HepG2 (cell line): ENCODE results near the gene PBX4. TPM values are rescaled to one million over a fixed set of nuclear protein-coding genes. Genes with fewer than 3 reads are reported as not detected.

Experiments used
- RNF2 ChIP-seq: fragments of 450-650 bp; conservative IDR thresholded peaks from 2 replicates; pipeline ENCODE4 v1.6.1; 2016; ENCODE audit warnings: low read depth
- SETDB1 ChIP-seq: sonication (generic); formaldehyde crosslinking; IDR thresholded peaks from 2 replicates; pipeline ENCODE4 v1.5.1; 2020; ENCODE audit warnings: missing genetic modification reagents, mild to moderate bottlenecking, borderline replicate concordance
- YY1 ChIP-seq: IDR thresholded peaks from 2 replicates; pipeline ENCODE4 v1.6.1; 2011; ENCODE audit warnings: low read length, low read depth, moderate library complexity, mild to moderate bottlenecking; ENCODE audit not compliant: insufficient read depth, insufficient replicate concordance
- ZMYM2 ChIP-seq: sonication (generic); formaldehyde crosslinking; IDR thresholded peaks from 2 replicates; pipeline ENCODE4 v1.8.0; 2022; ENCODE audit warnings: mild to moderate bottlenecking, missing genetic modification reagents
- ZNF234 ChIP-seq: sonication (generic); formaldehyde crosslinking; conservative IDR thresholded peaks from 2 replicates; pipeline ENCODE4 v1.5.1; 2020; ENCODE audit warnings: mild to moderate bottlenecking, missing genetic modification reagents
- polyA plus RNA-seq, 8 experiments: library from polyadenylated mRNA; depleted of rRNA in 3 of 8; stranded (reverse) in 7 of 8; unstranded in 1 of 8; fragments of >200 nt; fragmentation: Illumina TruSeq in 4 of 8; extraction: Trizol in 4 of 8; gene quantifications; 2 replicates each; pipeline versions ENCODE4 v1.2.1 to v1.2.3, GENCODE V29; 2011 to 2016; ENCODE audit warnings: low read depth in 4 of 8, missing spikeins in 1 of 8, mixed read lengths in 1 of 8; ENCODE audit not compliant: insufficient read depth in 1 of 8
- total RNA-seq, 5 experiments: library from RNA; depleted of rRNA; stranded (reverse); fragments of >200 nt; fragmentation: Illumina TruSeq; extraction: Trizol; gene quantifications; 2 replicates each; pipeline ENCODE4 v1.2.3, GENCODE V29; 2016; ENCODE audit warnings: low read depth in 1 of 5
- TF ChIP-seq, protein P1 (sequence below): sonication (generic); formaldehyde crosslinking; IDR thresholded peaks from 2 replicates; pipeline ENCODE4 v1.4.0; 2020; ENCODE audit warnings: mild to moderate bottlenecking, missing genetic modification reagents
- TF ChIP-seq, protein P2 (sequence below): sonication (generic); formaldehyde crosslinking; IDR thresholded peaks from 2 replicates; pipeline ENCODE4 v1.4.0; 2020; ENCODE audit warnings: missing genetic modification reagents
- TF ChIP-seq, protein P3 (sequence below): sonication (generic); formaldehyde crosslinking; IDR thresholded peaks from 2 replicates; pipeline ENCODE4 v1.8.1; 2023; ENCODE audit warnings: mild to moderate bottlenecking, missing genetic modification reagents
- TF ChIP-seq, protein P4 (sequence below): sonication (generic); formaldehyde crosslinking; IDR thresholded peaks from 2 replicates; pipeline ENCODE4 v1.5.1; 2020; ENCODE audit warnings: mild to moderate bottlenecking, missing genetic modification reagents, borderline replicate concordance

The PBX4 gene
- total and polyA plus RNA-seq, 2 of the 13 experiments (the other 11 are each of a cell fraction or from before 2014, with no cell fraction given): not detected

DNA sequence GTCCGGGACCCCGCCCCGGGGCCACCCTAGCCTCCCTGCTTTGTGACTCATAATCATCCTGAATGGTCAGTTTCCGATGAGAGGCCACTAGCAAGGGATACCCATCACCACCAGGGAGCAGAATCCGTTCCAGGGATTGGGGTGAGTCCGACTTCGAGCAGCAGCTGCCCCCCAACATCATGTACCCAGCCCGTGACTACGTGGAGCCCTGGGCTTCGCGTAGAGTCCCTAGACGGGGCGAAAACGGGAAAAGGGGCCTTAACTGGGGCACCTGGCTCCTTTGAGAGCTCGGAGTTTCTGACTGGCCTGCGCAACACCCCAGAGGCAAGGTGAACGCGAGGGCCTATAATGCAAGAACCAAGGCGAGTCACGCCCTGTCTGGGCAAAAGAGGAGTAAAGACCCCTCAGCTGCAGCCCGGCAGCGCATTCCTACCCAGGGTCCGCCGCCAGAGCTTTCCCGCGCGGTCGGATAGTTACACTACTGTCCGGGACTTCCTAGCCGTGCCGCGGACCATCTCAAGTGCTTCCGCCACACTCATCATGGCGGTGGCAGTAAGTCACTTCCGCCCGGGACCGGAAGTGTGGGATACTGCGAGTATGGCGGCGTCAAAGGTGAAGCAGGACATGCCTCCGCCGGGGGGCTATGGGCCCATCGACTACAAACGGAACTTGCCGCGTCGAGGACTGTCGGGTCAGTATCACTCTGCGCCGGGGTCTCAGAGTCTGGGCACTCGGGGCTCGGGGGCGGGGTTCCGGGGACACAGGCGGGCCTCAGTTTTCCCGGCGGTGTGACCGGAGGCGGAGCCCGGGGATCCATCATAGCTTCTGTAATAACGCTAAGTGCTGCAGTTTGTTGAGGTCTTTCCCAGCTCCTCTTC lies 102.6 kb downstream of the PBX4 start, which contains the start of gene NDUFA13 (continued):
- no peak for TF ChIP-seq ZNF234 (CRISPR knock-in tag)
- TF ChIP-seq, protein P1, sequence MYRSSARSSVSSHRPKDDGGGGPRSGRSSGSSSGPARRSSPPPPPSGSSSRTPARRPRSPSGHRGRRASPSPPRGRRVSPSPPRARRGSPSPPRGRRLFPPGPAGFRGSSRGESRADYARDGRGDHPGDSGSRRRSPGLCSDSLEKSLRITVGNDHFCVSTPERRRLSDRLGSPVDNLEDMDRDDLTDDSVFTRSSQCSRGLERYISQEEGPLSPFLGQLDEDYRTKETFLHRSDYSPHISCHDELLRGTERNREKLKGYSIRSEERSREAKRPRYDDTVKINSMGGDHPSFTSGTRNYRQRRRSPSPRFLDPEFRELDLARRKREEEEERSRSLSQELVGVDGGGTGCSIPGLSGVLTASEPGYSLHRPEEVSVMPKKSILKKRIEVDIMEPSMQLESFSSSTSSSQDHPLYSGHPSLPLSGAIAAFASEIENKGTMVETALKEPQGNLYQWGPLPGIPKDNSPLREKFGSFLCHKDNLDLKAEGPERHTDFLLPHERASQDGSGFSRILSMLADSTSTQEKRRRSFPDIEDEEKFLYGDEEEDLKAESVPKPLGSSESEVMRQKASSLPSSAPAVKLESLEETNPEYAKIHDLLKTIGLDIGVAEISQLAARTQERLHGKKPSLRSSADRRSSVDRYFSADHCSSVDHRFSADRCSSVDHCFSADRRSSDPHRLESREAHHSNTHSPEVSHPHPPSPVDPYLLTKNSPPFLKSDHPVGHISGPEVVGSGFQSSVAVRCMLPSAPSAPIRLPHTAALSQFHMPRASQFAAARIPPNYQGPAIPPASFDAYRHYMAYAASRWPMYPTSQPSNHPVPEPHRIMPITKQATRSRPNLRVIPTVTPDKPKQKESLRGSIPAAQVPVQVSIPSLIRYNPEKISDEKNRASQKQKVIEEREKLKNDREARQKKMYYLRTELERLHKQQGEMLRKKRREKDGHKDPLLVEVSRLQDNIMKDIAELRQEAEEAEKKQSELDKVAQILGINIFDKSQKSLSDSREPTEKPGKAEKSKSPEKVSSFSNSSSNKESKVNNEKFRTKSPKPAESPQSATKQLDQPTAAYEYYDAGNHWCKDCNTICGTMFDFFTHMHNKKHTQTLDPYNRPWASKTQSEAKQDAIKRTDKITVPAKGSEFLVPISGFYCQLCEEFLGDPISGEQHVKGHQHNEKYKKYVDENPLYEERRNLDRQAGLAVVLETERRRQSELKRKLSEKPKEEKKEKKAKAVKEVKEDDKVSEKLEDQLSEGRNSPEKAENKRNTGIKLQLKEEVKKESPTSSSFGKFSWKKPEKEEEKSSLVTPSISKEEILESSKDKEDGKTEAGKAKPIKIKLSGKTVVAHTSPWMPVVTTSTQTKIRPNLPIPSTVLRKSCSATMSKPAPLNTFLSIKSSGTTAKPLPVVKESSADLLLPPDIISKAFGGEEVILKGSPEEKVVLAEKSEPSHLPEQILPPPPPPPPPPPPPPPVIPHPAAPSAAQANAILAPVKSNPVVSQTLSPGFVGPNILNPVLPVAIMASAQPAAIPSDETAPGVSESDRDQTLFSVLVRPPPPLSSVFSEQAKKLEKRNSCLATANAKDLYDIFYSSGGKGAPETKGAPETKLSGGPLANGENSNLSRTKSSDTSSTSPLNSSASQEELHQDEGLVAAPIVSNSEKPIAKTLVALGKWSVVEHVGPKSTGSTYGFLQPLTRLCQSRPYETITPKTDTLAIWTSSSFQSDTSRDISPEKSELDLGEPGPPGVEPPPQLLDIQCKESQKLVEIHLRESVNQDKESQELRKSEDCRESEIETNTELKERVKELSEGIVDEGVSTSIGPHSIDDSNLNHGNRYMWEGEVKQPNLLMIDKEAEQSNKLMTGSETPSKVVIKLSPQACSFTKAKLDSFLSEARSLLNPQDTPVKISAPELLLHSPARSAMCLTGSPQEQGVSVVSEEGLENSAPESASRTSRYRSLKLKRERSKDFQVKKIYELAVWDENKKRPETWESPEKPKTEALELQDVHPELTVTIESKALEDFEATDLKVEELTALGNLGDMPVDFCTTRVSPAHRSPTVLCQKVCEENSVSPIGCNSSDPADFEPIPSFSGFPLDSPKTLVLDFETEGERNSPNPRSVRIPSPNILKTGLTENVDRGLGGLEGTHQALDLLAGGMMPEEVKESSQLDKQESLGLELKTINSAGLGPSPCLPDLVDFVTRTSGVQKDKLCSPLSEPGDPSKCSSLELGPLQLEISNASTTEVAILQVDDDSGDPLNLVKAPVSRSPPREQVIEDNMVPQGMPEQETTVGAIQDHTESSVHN (CRISPR knock-in tag): no peak
- no peak for TF ChIP-seq SETDB1
- peak; percentile 100 for TF ChIP-seq YY1
- no peak for TF ChIP-seq ZMYM2
- TF ChIP-seq, protein P2, sequence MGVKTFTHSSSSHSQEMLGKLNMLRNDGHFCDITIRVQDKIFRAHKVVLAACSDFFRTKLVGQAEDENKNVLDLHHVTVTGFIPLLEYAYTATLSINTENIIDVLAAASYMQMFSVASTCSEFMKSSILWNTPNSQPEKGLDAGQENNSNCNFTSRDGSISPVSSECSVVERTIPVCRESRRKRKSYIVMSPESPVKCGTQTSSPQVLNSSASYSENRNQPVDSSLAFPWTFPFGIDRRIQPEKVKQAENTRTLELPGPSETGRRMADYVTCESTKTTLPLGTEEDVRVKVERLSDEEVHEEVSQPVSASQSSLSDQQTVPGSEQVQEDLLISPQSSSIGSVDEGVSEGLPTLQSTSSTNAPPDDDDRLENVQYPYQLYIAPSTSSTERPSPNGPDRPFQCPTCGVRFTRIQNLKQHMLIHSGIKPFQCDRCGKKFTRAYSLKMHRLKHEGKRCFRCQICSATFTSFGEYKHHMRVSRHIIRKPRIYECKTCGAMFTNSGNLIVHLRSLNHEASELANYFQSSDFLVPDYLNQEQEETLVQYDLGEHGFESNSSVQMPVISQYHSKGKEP (CRISPR knock-in tag): no peak
- TF ChIP-seq, protein P3, sequence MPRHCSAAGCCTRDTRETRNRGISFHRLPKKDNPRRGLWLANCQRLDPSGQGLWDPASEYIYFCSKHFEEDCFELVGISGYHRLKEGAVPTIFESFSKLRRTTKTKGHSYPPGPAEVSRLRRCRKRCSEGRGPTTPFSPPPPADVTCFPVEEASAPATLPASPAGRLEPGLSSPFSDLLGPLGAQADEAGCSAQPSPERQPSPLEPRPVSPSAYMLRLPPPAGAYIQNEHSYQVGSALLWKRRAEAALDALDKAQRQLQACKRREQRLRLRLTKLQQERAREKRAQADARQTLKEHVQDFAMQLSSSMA (CRISPR knock-in tag): peak; percentile 100
- TF ChIP-seq, protein P4, sequence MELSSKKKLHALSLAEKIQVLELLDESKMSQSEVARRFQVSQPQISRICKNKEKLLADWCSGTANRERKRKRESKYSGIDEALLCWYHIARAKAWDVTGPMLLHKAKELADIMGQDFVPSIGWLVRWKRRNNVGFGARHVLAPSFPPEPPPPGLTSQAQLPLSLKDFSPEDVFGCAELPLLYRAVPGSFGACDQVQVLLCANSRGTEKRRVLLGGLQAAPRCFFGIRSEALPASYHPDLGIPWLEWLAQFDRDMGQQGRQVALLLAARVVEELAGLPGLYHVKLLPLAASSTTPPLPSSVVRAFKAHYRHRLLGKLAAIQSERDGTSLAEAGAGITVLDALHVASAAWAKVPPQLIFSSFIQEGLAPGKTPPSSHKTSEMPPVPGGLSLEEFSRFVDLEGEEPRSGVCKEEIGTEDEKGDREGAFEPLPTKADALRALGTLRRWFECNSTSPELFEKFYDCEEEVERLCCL: no peak
- no peak for TF ChIP-seq RNF2
